Hematopoietic multipotent progenitor cell treated with erythropoietin and hydrocortisone succinate and interleukin-3 and kit ligand, for 4 days (in vitro differentiated cells): ENCODE data around the gene GJA8.
"Not testable (repeated sequence)": the region's sequence is repeated elsewhere in the genome, so short reads cannot be mapped to it uniquely, and the experiment has no call there.

ENCODE experiments used
- DNase-seq: peaks from one replicate; pipeline ENCODE4 v3.0.0-alpha.2; 2015

Gene GJA8

GRCh38 chr1:147902253-147902845, at the start of gene GJA8:
TSS of gene GJA8 (plus strand) at chr1:147902795. CDS start at chr1:147907956, 5,161 bp downstream.
- DNase-seq = no peak

GRCh38 chr1:147853391-147853790, 49.2 kb upstream of the GJA8 start:
- no peak for DNase-seq

GRCh38 chr1:147854989-147855388, 47.6 kb upstream of the GJA8 start:
- not testable (repeated sequence) for DNase-seq

GRCh38 chr1:147855996-147856395, 46.6 kb upstream of the GJA8 start:
- not testable (repeated sequence) for DNase-seq

- DNase-seq = not testable (repeated sequence)
These were observed 35.4 kb upstream of the GJA8 start for GRCh38 chr1:147867204-147867603.

- DNase-seq = no peak
These were observed 24.6 kb upstream of the GJA8 start for GRCh38 chr1:147878022-147878421.

GRCh38 chr1:147879911-147880310, 22.7 kb upstream of the GJA8 start:
- no peak for DNase-seq

- no peak for DNase-seq
These were observed 20.1 kb upstream of the GJA8 start for GRCh38 chr1:147882535-147882934.

- peak; percentile 84 for DNase-seq
These were observed 12.3 kb upstream of the GJA8 start for GRCh38 chr1:147890177-147890790.

- DNase-seq = no peak
These were observed 11.5 kb upstream of the GJA8 start for GRCh38 chr1:147891088-147891487.

GRCh38 chr1:147892216-147892615, 10.4 kb upstream of the GJA8 start:
- peak; percentile 69 for DNase-seq

GRCh38 chr1:147892731-147893214, 9.8 kb upstream of the GJA8 start:
- peak; percentile 75 for DNase-seq

GRCh38 chr1:147895123-147895522, 7.5 kb upstream of the GJA8 start:
- no peak for DNase-seq

- DNase-seq = no peak
These were observed 5.4 kb upstream of the GJA8 start for GRCh38 chr1:147897029-147897752.

GRCh38 chr1:147897789-147898188, 4.8 kb upstream of the GJA8 start:
- no peak for DNase-seq

- DNase-seq = peak; percentile 13
These were observed 2.1 kb downstream of the GJA8 start for GRCh38 chr1:147904726-147905125.

- DNase-seq = no peak
These were observed 5.4 kb downstream of the GJA8 start for GRCh38 chr1:147907786-147908509.

- DNase-seq = no peak
These were observed 10.0 kb downstream of the GJA8 start for GRCh38 chr1:147912553-147912952.

- no peak for DNase-seq
These were observed 10.9 kb downstream of the GJA8 start for GRCh38 chr1:147913362-147913942.

- no peak for DNase-seq
These were observed 17.3 kb downstream of the GJA8 start for GRCh38 chr1:147919896-147920295.

GRCh38 chr1:147924813-147925212, 22.2 kb downstream of the GJA8 start:
- no peak for DNase-seq

GRCh38 chr1:147927215-147927614, 24.6 kb downstream of the GJA8 start:
- DNase-seq = peak; percentile 61

- not testable (repeated sequence) for DNase-seq
These were observed 25.1 kb downstream of the GJA8 start for GRCh38 chr1:147927689-147928088.
